Common myeloid progenitor, CD34-positive (primary cell): ENCODE results near the gene COL20A1.

Experiments used
- CTCF ChIA-PET: fragments of 350-600 bp; sonication (Branson Sonifier 250); formaldehyde crosslinking; loops from one replicate; lab custom pipeline; 2021; ENCODE audit warnings: antibody characterized with exemption; lab: Charles Lee
- POLR2A ChIA-PET: fragments of 350-600 bp; sonication (Branson Sonifier 250); formaldehyde crosslinking; loops from one replicate; lab custom pipeline; 2021; ENCODE audit warnings: antibody characterized with exemption; lab: Charles Lee
- DNase-seq, 3 donors: peaks; one replicate each; pipeline versions ENCODE4 v3.0.0 to v3.0.0-alpha.2; 2013
- H3K27ac ChIP-seq, 2 experiments: 1 replicate in 1 of 2; 2 replicates in 1 of 2; pipeline ENCODE4 v1.7.0; 2013; ENCODE audit warnings: inconsistent platforms in 2 of 2, low read length in 2 of 2, mild to moderate bottlenecking in 2 of 2, low read depth in 1 of 2, moderate library complexity in 1 of 2; ENCODE audit not compliant: severe bottlenecking in 2 of 2, insufficient read depth in 1 of 2, poor library complexity in 1 of 2
- H3K27me3 ChIP-seq, 5 experiments: replicated peaks in 2 of 5; 1 replicate in 3 of 5; 2 replicates in 2 of 5; pipeline versions ENCODE4 v1.6.1 to v1.7.0; 2013; ENCODE audit warnings: low read length in 4 of 5, mild to moderate bottlenecking in 2 of 5, moderate library complexity in 2 of 5, inconsistent platforms in 1 of 5; ENCODE audit not compliant: insufficient read depth in 5 of 5, control insufficient read depth in 4 of 5
- H3K36me3 ChIP-seq, 4 experiments: 1 replicate in 2 of 4; 2 replicates in 2 of 4; pipeline versions ENCODE4 v1.6.1 to v1.7.0; 2013; ENCODE audit warnings: low read length in 3 of 4, control low read depth in 1 of 4, mild to moderate bottlenecking in 1 of 4; ENCODE audit not compliant: control insufficient read depth in 4 of 4, insufficient read depth in 4 of 4
- H3K4me1 ChIP-seq, 4 experiments: 1 replicate in 3 of 4; 2 replicates in 1 of 4; pipeline versions ENCODE4 v1.6.1 to v1.7.1; 2013; ENCODE audit warnings: low read length in 3 of 4, mild to moderate bottlenecking in 3 of 4, control low read depth in 1 of 4, inconsistent platforms in 1 of 4, moderate library complexity in 1 of 4; ENCODE audit not compliant: control insufficient read depth in 4 of 4, insufficient read depth in 4 of 4; ENCODE audit errors: control extremely low read depth in 1 of 4
- H3K4me3 ChIP-seq, 7 experiments: 1 replicate in 4 of 7; 2 replicates in 3 of 7; pipeline versions ENCODE4 v1.5.1 to v1.7.0; 2013; ENCODE audit warnings: mild to moderate bottlenecking in 7 of 7, low read length in 6 of 7, moderate library complexity in 6 of 7, inconsistent platforms in 2 of 7, low read depth in 2 of 7, control low read depth in 1 of 7; ENCODE audit not compliant: insufficient read depth in 4 of 7, control insufficient read depth in 1 of 7; ENCODE audit errors: extremely low read depth in 1 of 7
- H3K9me3 ChIP-seq, 5 experiments: 1 replicate in 4 of 5; 2 replicates in 1 of 5; pipeline versions ENCODE4 v1.6.1 to v1.7.1; 2013; ENCODE audit warnings: low read length in 4 of 5, mild to moderate bottlenecking in 2 of 5, inconsistent platforms in 1 of 5, low read depth in 1 of 5, moderate library complexity in 1 of 5; ENCODE audit not compliant: control insufficient read depth in 4 of 5, insufficient read depth in 2 of 5; ENCODE audit errors: control extremely low read depth in 1 of 5
- WGBS: methylation state at CpG from one replicate; pipeline ENCODE4 v1.1.5; 2013; ENCODE audit not compliant: insufficient coverage; 5-methylcytosine and 5-hydroxymethylcytosine counted together

Gene COL20A1

DNA sequence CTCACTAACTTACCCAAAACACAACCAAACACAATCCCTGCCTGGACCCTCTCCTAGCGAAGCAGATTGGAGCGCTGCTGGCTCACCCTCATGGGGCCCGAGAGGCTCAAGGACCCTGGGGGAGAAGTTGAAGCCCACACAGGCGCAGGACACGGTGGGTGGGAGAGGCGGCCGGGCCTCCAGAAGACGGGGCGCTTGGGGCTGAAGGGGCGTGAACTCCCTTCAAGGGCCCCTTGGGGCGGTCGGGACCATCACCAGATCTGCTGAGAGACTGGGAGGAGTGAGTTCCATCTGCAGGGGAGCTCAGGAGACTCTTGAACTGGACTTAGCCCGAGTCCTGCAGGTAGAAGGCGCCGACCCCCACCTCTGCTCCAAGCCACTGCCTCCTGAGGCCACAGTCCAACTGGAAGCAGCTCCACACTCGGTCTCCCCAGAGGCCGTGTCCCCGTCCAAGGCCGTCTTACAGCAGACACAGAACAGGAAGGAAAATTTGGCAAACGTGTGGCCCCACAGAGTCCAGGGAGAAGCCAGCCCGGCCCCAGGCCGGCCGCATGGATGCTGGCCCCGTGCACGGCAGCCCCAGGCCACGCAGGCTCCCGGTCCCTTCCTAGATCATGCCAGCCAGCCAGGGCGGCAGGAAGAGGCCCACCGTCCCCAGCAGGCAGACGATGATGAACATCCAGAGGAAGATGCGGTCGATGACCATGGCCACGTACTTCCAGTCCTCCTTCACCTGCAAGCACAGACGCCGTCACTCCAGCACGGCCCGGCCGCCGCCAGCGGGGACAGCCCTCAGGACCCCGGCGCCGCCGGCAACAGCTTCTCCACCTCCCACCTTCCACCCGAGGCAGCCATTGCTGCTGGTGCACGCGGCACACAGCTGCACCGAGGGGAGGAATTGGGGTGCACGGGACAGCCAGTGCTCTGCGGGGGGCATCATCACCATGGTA lies 53.4 kb downstream of the COL20A1 start:
- peaks cover 0 to 42% (median 6%) of the 10 kb centered on the region in 5 experiments for H3K27me3 ChIP-seq
- no peak overlapping the region for H3K27ac ChIP-seq
- CTCF ChIA-PET: no interaction called here
- WGBS: 76% methylated on average over 39 of the region's 50 CpGs
- H3K4me1 ChIP-seq: no peaks in the 10 kb centered on the region
- no peaks in the 10 kb centered on the region for H3K36me3 ChIP-seq
- H3K9me3 ChIP-seq: peaks cover 0 to 5% (median 0%) of the 10 kb centered on the region in 5 experiments
- POLR2A ChIA-PET: no interaction called here
- no peak overlapping the region for H3K4me3 ChIP-seq
- DNase-seq: no peak

DNA sequence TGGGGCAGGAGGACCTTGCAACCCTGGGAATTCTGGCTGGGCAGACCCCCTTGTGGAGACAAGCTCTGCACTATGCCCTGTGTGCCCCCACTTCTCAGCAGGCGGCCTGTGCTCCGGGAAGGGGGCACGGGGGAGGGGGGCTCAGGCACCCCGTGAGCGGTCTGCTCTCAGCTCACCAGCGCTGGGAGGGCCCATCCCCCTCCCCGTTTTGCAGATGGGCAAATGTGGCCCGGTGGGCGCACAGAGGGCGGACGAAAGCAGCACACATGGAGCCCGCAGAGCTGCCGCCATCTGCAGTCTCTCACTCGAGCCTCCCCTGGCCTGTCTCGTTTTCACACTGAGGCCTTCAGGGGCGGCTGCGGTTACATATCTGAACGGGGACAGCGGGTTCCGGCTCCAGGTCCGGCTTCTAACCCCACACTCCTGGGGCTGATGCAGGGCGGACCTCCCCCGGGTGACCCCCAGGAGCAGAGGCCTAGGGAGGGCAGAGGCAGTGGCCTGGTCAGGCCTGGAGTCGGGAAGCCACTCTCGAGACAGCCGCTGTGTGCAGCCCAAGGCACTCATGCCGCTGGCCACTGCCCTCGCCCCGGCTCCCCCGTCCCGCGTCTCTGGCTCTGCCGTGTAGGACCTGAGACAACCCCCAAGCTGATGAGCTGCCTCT lies 54.2 kb downstream of the COL20A1 start:
- CTCF ChIA-PET: no interaction called here

DNA sequence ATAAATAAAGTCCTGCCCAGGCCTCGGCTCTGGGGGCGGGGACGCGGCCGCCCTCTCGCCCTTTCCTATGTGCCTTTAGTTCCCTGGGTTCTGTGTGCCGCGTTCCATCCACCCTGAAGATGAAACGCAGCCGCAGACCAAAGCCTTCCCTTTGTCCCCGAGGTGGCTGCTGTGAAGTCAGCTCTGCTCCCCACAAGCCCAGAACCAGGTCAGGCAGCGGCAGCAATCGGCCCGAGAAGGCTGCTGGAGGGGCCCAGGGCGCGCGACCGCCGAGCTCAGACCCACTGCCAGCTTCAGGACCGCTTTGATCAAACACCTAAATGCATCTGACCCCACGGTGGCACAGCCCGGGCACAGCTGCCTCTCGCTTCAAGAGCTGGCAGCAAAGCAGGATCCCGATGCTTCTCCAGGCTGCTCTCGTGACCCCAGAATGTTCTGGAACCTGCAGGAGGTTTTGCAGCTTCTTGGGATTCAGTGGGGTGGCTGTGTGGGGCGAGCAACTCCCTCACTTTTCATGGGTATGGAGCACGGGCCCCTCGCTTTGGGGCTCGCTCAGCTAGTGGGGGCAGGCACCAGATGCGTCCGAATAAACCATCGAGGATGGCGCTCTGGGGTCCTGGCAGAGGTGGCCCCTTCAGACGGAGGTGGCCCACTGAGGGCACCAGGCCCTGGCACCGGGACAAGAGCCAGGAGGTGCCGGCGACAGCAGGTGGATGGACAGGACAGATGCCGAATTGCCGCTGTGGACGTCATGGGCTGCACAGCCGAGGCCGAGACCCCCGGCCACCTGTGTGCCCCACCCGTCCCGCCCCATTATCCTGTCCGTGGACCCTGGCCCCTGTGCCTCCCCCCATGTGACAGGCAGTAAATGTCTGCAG lies 55.2 kb downstream of the COL20A1 start:
- WGBS: 88% methylated on average over 41 of the region's 46 CpGs
- H3K4me3 ChIP-seq: no peak overlapping the region
- POLR2A ChIA-PET: no interaction called here
- CTCF ChIA-PET: no interaction called here
- H3K9me3 ChIP-seq: peaks cover 0 to 7% (median 0%) of the 10 kb centered on the region in 5 experiments
- no peaks in the 10 kb centered on the region for H3K4me1 ChIP-seq
- H3K27ac ChIP-seq: no peak overlapping the region
- no peaks in the 10 kb centered on the region for H3K36me3 ChIP-seq
- no peak for DNase-seq
- peaks cover 0 to 42% (median 4%) of the 10 kb centered on the region in 5 experiments for H3K27me3 ChIP-seq

More for the DNA sequence above, 54.2 kb downstream of the COL20A1 start:
- Histone ChIP-seq H3K9me3 (peaks cover 0 to 7% (median 0%) of the 10 kb centered on the region in 5 experiments), H3K36me3 (no peaks in the 10 kb centered on the region), H3K27ac (no peak overlapping the region), H3K4me3 (no peak overlapping the region), H3K27me3 (peaks cover 0 to 44% (median 4%) of the 10 kb centered on the region in 5 experiments), H3K4me1 (no peaks in the 10 kb centered on the region)
- POLR2A ChIA-PET: no interaction called here
- WGBS: 86% methylated on average over 30 of the region's 33 CpGs
- DNase-seq: no peak

DNA sequence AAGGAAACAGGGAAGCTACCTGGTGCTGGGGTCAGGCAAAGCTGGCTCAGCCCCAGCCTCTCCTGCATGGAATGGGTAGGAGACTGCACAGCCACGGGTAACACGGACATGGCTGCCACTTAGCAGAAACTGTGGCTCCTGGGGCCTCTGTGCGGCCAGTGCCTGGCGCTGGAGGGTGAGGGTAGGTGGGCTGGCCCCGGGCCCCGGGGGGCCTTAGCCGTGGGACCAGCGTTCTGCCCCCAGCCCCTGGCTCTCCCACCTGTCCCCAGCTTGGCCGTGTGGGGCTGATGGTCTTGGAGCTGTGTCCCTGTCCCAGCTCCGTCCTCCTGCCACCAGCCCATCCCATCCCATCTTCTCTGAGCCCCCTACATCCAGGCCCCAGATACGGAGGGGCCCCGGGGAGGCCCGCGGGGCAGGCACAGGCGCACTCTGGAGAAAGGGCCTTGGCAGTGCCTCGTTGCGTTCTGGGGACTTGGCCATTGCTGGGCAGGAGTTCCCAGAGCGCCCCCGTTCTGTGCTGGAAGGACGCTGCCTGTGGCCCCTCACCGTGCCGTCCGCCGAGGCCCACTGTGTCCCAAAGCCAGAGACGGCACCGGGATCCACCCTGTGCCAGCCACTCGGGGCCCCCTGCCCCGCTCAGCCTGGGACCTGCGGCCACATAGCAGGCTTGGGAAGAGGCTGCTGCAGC lies 56.0 kb downstream of the COL20A1 start:
- no peak for DNase-seq
- 90% methylated on average over 26 of the region's 29 CpGs for WGBS
- Histone ChIP-seq H3K4me1 (no peaks in the 10 kb centered on the region), H3K27ac (no peak overlapping the region), H3K4me3 (no peak overlapping the region), H3K27me3 (peaks cover 0 to 34% (median 0%) of the 10 kb centered on the region in 5 experiments), H3K36me3 (no peaks in the 10 kb centered on the region), H3K9me3 (peaks cover 0 to 7% (median 0%) of the 10 kb centered on the region in 5 experiments)
- ChIA-PET POLR2A (no interaction called here), CTCF (no interaction called here)

DNA sequence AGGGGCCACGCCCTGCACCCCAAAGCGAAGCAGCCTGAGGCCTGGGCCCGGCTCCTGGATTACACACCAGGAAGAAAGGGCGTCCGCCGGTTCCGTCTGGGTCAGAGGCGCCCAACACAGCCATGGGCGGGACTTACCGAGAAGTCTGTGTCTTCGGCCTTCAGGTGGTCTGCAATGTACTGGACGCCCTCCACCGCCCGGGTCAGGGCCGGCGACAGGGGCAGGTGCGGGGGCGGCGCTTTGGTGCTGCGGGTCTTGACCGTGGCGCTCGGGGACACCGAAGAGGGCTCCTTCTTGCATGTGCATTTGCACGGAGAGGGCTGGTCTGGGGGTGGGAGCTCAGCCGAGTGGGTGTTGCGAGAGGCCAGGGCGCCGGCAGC lies 56.5 kb downstream of the COL20A1 start:
- H3K27me3 ChIP-seq: peaks cover 0 to 29% (median 0%) of the 10 kb centered on the region in 5 experiments
- 90% methylated on average over 29 of the region's 29 CpGs for WGBS
- H3K36me3 ChIP-seq: no peaks in the 10 kb centered on the region
- peaks cover 0 to 7% (median 0%) of the 10 kb centered on the region in 5 experiments for H3K9me3 ChIP-seq
- H3K4me1 ChIP-seq: no peaks in the 10 kb centered on the region
- no peak overlapping the region for H3K27ac ChIP-seq
- ChIA-PET POLR2A (no interaction called here), CTCF (no interaction called here)
- DNase-seq: no peak
- H3K4me3 ChIP-seq: no peak overlapping the region

DNA sequence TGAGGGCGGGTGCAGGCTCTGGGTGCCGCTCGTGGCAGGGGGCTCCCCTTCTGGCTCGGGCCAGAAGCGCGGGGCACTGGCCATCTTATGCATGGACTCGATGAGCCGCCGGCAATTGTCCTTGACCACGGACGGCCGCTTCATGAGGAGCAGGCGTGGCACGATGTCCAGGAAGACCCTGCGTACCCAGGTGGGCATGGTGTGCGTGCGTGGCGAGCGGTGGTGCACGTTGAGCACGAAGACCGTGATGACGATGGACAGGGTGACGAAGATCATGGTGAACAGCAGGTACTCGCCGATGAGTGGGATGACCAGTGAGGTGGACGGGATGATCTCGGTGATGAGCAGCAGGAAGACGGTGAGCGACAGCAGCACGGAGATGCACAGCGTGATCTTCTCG lies 57.2 kb downstream of the COL20A1 start:
- CTCF ChIA-PET: no interaction called here
- H3K27me3 ChIP-seq: peaks cover 0 to 28% (median 0%) of the 10 kb centered on the region in 5 experiments
- POLR2A ChIA-PET: no interaction called here

More for the DNA sequence above, 57.2 kb downstream of the COL20A1 start:
- no peak for DNase-seq
- Histone ChIP-seq H3K4me1 (no peaks in the 10 kb centered on the region), H3K36me3 (no peaks in the 10 kb centered on the region), H3K27ac (no peak overlapping the region), H3K9me3 (peaks cover 0 to 7% (median 0%) of the 10 kb centered on the region in 5 experiments), H3K4me3 (no peak overlapping the region)
- WGBS: 97% methylated on average over 30 of the region's 33 CpGs
